Vagina (tissue), 2 donors: ENCODE measurements around the gene FKBP7. TPM values are rescaled to one million over a fixed set of nuclear protein-coding genes. Genes with fewer than 3 reads are reported as not detected.
"Not testable (repeated sequence)": the region's sequence is repeated elsewhere in the genome, so short reads cannot be mapped to it uniquely, and the experiment has no call there.

ENCODE experiments used
- DNase-seq, 2 donors: peaks; one replicate each; pipeline ENCODE4 v3.0.0-alpha.2; 2017; ENCODE audit errors: extremely low spot score in 2 of 2
- H3K27ac ChIP-seq: fragments of 200-600 bp; sonication (generic); one replicate; pipeline ENCODE4 v1.5.1; 2019
- H3K27me3 ChIP-seq: fragments of 200-600 bp; sonication (generic); one replicate; pipeline ENCODE4 v1.5.1; 2019
- H3K36me3 ChIP-seq, 2 donors: fragments of 200-600 bp; sonication (generic); one replicate each; pipeline ENCODE4 v1.5.1; 2017 to 2019
- H3K4me1 ChIP-seq: fragments of 200-600 bp; sonication (generic); one replicate; pipeline ENCODE4 v1.5.1; 2019
- H3K4me3 ChIP-seq, 2 donors: fragments of 200-600 bp; sonication (generic); 1 replicate in 1 of 2; 2 replicates in 1 of 2; pipeline ENCODE4 v1.5.1; 2016 to 2019
- H3K9me3 ChIP-seq: fragments of 200-600 bp; sonication (generic); one replicate; pipeline ENCODE4 v1.5.1; 2019
- POLR2A ChIP-seq, 2 donors: fragments of 450-650 bp; IDR thresholded peaks; one replicate each; pipeline ENCODE4 v1.6.1; 2017; ENCODE audit warnings: antibody characterized with exemption in 2 of 2, mild to moderate bottlenecking in 2 of 2, moderate library complexity in 2 of 2
- POLR2AphosphoS5 ChIP-seq, 2 donors: sonication (generic); formaldehyde crosslinking; IDR thresholded peaks; one replicate each; pipeline ENCODE4 v1.9.0; 2017; ENCODE audit warnings: antibody characterized with exemption in 2 of 2, mild to moderate bottlenecking in 2 of 2, low read depth in 1 of 2; ENCODE audit not compliant: insufficient read depth in 1 of 2
- intact Hi-C: fragments of 100-400 bp; cut with DNase I; formaldehyde crosslinking; loops from one replicate; pipeline ENCODE4 v1.15.1; 2023
- total RNA-seq: library from RNA; depleted of rRNA; stranded (reverse); fragments of >200 nt; gene quantifications from one replicate; pipeline ENCODE4 v1.2.3, GENCODE V29; 2016
- TF ChIP-seq, protein P1 (sequence below), 3 experiments: fragments of 450-650 bp in 2 of 3; fragments of 200-600 bp in 1 of 3; sonication (generic) in 1 of 3; IDR thresholded peaks; one replicate each; pipeline ENCODE4 v1.5.1; 2017 to 2019; ENCODE audit warnings: antibody characterized with exemption in 3 of 3, mild to moderate bottlenecking in 2 of 3, moderate library complexity in 2 of 3

FKBP7 gene
- total RNA-seq, 1 donor from 2014 or later = 30.9 TPM

DNA sequence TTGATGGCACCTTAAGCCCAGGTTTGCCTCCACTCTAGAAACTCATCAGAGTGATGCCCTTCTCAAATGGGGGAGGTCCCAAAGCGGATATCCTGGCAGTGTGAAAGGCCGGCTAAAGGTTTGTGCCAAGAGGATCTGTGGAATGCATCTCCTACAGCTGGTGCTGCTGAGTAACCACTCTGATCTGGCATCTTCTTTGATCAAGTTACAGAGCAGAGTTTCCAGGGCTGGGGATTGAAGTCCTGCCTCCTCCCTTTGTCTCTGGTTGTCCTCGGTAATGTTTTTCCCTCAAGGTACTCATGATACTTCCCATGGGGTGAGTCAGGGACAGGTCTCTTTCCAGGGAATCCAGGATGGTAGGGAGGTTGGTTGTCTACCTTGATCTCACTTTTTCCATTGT lies 52.0 kb downstream of the FKBP7 start:
- Histone ChIP-seq H3K4me3 (no peak overlapping the region), H3K4me1 (no peaks in the 10 kb centered on the region), H3K36me3 (peaks cover 4 to 20% of the 10 kb centered on the region in 2 donors), H3K9me3 (no peaks in the 10 kb centered on the region), H3K27ac (no peak overlapping the region), H3K27me3 (no peaks in the 10 kb centered on the region)
- no peak for DNase-seq
- TF ChIP-seq POLR2A (IDR thresholded peaks at IDR 0.05) = no peak
- no peak for TF ChIP-seq POLR2AphosphoS5 (IDR thresholded peaks at IDR 0.05; ENCODE audit: insufficient read depth in 1 of 2, low read depth in 1 of 2)
- TF ChIP-seq, protein P1, sequence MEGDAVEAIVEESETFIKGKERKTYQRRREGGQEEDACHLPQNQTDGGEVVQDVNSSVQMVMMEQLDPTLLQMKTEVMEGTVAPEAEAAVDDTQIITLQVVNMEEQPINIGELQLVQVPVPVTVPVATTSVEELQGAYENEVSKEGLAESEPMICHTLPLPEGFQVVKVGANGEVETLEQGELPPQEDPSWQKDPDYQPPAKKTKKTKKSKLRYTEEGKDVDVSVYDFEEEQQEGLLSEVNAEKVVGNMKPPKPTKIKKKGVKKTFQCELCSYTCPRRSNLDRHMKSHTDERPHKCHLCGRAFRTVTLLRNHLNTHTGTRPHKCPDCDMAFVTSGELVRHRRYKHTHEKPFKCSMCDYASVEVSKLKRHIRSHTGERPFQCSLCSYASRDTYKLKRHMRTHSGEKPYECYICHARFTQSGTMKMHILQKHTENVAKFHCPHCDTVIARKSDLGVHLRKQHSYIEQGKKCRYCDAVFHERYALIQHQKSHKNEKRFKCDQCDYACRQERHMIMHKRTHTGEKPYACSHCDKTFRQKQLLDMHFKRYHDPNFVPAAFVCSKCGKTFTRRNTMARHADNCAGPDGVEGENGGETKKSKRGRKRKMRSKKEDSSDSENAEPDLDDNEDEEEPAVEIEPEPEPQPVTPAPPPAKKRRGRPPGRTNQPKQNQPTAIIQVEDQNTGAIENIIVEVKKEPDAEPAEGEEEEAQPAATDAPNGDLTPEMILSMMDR (IDR thresholded peaks at IDR 0.05) = no peak
- intact Hi-C loops = no loop called here

DNA sequence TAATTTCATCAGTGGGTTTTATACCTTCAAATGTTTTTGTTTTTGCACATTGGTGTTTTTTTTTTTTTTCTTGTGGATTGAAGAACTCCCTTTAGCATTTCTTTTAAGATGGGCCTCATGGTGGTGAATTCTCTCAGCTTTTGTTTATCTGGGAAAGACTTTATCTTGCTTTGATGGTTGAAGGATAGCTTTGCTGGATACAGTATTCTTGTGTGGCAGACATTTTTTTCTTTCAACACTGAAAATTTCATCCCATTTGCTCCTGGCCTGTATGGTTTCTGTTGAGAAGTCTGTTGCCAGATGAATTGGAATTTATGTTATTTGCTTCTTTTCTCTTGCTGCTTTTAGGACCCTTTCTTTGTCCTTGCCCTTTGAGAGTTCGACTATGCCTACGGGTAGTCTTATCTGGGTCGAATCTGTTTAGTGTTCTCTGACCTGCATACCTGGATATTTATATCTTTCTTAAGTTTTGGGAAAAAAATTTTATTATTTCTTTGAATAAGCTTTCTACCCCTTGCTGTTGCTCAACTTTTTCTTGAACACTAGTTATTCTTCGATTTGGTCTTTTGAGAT lies 53.1 kb downstream of the FKBP7 start:
- H3K36me3 ChIP-seq = peaks cover 0 to 12% of the 10 kb centered on the region in 2 donors
- no peak overlapping the region for H3K27ac ChIP-seq
- no peak for DNase-seq
- no peaks in the 10 kb centered on the region for H3K9me3 ChIP-seq
- TF ChIP-seq, protein P1 (IDR thresholded peaks at IDR 0.05) = no peak
- TF ChIP-seq POLR2A (IDR thresholded peaks at IDR 0.05) (no peak), POLR2AphosphoS5 (IDR thresholded peaks at IDR 0.05; ENCODE audit: insufficient read depth in 1 of 2, low read depth in 1 of 2) (no peak)
- no peaks in the 10 kb centered on the region for H3K4me1 ChIP-seq
- intact Hi-C loops = no loop called here
- no peaks in the 10 kb centered on the region for H3K27me3 ChIP-seq
- no peak overlapping the region for H3K4me3 ChIP-seq

DNA sequence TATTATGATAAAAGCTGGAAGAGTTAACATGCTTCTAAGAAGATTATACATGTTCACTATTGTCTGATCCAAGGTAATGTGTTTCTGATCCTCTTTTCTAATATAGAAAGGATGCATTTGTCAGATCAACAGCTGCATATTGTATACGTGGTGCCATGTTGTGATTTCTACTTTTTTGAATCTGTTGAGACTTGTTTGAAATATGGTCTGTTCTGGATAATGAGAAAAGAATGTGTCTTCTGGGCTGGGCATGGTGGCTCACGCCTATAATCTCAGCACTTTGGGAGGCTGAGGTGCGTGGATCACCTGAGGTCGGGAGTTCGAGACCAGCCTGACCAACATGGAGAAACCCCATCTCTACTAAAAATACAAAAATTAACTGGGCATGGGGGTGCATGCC lies 54.7 kb downstream of the FKBP7 start:
- H3K9me3 ChIP-seq, H3K27me3 ChIP-seq, intact Hi-C loops, H3K36me3 ChIP-seq, H3K27ac ChIP-seq, H3K4me1 ChIP-seq, DNase-seq, H3K4me3 ChIP-seq: not testable (repeated sequence)

DNA sequence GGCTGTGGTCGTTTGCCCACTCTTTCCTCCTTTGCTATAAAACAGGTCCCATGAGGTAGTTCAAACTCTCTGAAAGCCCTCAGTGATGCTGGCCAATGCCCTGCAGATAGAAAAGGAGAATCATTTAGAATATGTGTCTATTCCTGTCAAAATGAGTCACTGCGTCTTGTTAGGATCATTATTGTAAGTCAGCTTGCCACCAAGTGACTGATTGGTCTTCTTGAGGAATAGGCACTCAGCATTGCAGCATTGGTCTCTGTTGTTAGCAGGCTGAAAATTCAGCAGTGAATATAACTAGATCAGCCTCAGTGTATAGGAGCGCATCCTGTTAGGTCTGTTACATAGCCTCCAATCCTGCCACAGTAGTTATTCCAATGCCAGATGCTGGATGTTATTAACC lies 56.3 kb downstream of the FKBP7 start:
- H3K27ac ChIP-seq = no peak overlapping the region
- no peak for TF ChIP-seq POLR2A (IDR thresholded peaks at IDR 0.05)
- TF ChIP-seq POLR2AphosphoS5 (IDR thresholded peaks at IDR 0.05; ENCODE audit: insufficient read depth in 1 of 2, low read depth in 1 of 2) = no peak
- TF ChIP-seq, protein P1 (IDR thresholded peaks at IDR 0.05) = no peak
- intact Hi-C loops = no loop called here
- no peak overlapping the region for H3K4me3 ChIP-seq
- DNase-seq = no peak
- no peaks in the 10 kb centered on the region for H3K36me3 ChIP-seq
- H3K27me3 ChIP-seq = no peaks in the 10 kb centered on the region
- H3K4me1 ChIP-seq = no peaks in the 10 kb centered on the region
- H3K9me3 ChIP-seq = no peaks in the 10 kb centered on the region

DNA sequence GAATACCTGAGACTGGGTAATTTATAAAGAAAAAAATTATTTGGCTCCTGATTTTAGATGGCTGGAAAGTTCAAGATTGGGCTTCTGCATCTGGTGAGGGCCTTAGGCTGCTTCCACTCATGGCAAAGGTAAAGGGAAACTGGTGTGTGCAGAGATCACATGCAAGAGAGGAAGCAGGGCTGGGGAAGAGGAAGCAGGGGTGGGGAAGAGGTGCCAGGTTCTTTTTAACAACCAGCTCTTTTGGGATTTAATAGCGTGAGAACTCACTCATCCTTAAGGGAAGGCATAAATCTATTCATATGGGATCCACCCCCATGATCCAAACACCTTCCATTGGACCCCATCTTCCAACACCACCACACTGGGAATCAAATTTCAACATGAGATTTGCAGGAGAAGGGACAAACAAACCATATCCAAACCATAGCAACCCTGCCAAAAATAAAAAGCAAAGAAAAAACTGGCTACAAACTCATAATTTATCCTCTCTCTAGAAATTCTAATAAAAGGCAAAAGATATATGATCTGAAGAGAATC lies 57.9 kb downstream of the FKBP7 start:
- Histone ChIP-seq H3K4me3 (no peak overlapping the region), H3K27me3 (no peaks in the 10 kb centered on the region), H3K4me1 (no peaks in the 10 kb centered on the region), H3K9me3 (no peaks in the 10 kb centered on the region), H3K36me3 (no peaks in the 10 kb centered on the region), H3K27ac (no peak overlapping the region)
- TF ChIP-seq POLR2A (IDR thresholded peaks at IDR 0.05) = no peak
- TF ChIP-seq, protein P1 (IDR thresholded peaks at IDR 0.05) = no peak
- TF ChIP-seq POLR2AphosphoS5 (IDR thresholded peaks at IDR 0.05; ENCODE audit: insufficient read depth in 1 of 2, low read depth in 1 of 2) = no peak
- no peak for DNase-seq
- intact Hi-C loops = no loop called here
